ENCODE measurements around the gene TP53I11.

The TP53I11 gene

DNA sequence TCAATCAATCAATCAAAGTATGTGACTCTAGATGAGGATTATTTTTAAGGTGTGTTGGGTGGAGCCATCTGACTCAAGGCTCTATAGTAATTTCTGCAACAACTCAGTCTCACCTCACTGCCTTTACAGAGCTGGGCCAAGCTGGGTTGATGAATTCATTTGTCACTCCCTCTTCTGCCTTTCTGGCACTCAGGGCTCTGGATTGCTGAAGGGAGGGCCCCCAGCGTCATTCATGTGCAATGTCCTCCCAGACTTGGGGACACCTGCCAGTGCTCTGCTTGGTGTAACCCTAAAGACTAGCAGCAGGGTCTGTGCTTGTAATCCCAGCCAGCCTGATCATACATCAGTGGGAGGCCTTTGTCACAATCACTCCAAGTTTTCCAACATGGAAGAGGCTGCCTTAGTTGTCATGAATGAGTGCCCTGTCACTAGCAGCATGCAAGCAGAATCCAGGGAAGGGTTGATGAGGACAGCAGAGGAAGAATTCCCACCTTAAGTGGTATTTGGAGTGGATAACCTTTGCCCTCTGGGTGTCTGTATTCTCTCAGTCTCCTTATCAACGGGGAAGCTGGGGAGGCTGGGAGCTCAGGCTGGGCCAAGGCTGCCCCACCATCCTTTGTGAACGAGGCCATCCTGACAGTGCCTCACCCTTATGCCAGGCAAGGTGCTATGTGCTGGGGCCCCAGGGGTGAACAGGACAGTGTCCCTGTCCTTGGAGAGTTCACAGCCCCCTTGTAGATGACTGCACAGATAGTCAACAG is 2.0 kb upstream of the TP53I11 start:
- no peak overlapping the region for H3K27ac Mint-ChIP-seq
- no peak overlapping the region for H3K4me3 Mint-ChIP-seq

DNA sequence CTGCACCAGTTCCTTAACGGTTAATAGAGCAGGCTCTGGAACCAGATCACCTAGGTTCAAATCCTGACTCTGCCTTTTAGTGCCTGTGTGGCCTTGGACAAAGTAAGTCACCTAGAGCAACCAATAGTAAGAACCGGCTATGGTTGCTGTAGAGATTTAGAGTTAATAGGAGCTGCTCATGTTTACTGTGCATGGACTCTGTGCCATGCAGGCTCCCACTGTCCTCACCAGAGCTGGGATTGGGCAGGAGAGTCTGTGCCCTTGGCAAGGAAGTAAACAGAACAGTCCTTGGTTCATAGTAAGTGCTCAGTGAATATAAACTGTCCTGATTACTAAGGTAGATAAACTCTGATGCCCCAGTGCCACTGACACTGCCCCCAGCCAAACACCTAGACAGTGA is 1.4 kb upstream of the TP53I11 start:
- no peak overlapping the region for H3K4me3 Mint-ChIP-seq
- no peaks in the 10 kb centered on the region for H3K36me3 Mint-ChIP-seq
- H3K4me1 Mint-ChIP-seq: peaks cover 9% of the 10 kb centered on the region
- H3K27ac Mint-ChIP-seq: no peak overlapping the region
- H3K9me3 Mint-ChIP-seq: no peaks in the 10 kb centered on the region
- H3K27me3 Mint-ChIP-seq: no peaks in the 10 kb centered on the region

More for the DNA sequence above, 2.0 kb upstream of the TP53I11 start:
- H3K36me3 Mint-ChIP-seq: no peaks in the 10 kb centered on the region
- peaks cover 9% of the 10 kb centered on the region for H3K4me1 Mint-ChIP-seq
- H3K9me3 Mint-ChIP-seq: no peaks in the 10 kb centered on the region
- no peaks in the 10 kb centered on the region for H3K27me3 Mint-ChIP-seq

DNA sequence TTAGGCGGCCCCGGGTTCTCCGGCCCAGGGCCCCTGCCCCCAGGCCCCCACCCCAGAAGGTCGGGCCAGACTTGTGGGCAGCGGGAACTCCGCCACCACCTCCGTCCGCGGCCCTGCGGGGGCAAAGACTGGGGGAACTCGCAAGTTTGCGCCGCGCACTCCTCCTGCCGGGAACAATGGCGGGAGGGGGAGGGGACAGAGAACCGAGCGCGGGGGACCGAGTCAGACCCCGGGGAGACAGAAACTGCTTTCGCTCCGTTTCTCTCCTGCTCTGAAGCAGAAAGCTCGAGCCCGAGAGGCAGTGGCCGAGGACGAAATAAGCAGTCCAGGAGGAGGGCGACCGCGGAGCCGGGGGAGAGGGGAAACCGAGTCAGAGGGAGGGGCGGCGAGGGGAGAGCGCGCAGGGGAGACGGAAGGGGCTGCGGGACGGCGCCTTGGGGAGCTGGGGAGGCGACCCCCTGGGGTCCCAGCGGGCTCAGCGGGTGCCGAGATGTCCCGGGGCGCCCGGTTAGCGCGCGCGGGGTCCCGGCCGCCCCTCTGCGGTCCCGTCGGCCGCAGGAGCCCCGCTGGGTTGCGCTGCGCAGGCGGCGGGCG is 555 bp downstream of the TP53I11 start:
- H3K36me3 Mint-ChIP-seq: no peaks in the 10 kb centered on the region
- H3K27me3 Mint-ChIP-seq: no peaks in the 10 kb centered on the region
- no peaks in the 10 kb centered on the region for H3K9me3 Mint-ChIP-seq
- H3K4me1 Mint-ChIP-seq: peaks cover 9% of the 10 kb centered on the region
- H3K4me3 Mint-ChIP-seq: peak overlapping the region; percentile 79
- H3K27ac Mint-ChIP-seq: no peak overlapping the region

DNA sequence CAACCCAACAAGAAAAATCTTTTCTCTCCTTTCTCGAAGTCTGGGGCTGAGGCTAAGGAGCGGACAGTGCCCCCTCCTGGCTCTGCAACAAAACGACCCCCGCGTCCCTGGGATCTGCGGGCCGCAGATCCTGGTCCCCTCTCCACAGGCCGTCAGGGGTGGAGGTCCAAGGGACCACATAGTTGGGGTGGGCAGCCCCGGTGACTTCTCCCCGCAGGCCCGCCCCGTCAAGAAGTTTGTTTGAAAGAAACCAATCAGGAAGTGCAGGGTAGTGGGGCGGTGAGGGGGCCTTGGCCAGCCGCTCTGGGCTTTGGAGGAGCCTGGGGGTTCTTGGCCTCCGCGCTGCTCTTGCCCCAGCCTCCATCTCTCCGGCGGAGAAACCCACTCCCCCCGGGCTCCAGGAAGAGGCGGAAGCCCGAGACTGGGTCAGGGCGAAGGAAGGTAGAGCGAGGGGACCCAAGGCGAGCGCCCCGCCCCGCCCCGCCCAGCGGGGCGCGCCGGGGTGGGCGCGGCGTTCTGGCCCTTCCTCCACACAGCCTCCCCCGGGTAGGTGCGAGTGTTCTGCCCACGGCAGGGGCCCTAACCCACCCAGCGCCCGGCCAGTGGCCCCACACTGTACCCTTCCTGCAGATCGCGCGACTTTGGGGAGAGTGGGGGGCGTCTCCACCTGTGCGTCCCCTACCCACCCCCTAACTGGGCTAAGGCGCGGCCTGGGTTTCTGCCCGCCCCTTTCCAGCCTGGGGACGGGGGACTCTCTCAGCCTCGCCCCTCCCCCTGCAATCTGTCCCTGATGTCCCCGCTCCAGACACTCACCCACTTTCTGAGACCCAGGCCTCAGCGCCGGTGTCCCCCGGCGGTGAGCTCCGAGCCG is 1.3 kb downstream of the TP53I11 start:
- Mint-ChIP-seq H3K4me1 (peaks cover 9% of the 10 kb centered on the region), H3K27ac (no peak overlapping the region), H3K27me3 (no peaks in the 10 kb centered on the region), H3K4me3 (peak overlapping the region; percentile 79), H3K9me3 (no peaks in the 10 kb centered on the region), H3K36me3 (no peaks in the 10 kb centered on the region)

DNA sequence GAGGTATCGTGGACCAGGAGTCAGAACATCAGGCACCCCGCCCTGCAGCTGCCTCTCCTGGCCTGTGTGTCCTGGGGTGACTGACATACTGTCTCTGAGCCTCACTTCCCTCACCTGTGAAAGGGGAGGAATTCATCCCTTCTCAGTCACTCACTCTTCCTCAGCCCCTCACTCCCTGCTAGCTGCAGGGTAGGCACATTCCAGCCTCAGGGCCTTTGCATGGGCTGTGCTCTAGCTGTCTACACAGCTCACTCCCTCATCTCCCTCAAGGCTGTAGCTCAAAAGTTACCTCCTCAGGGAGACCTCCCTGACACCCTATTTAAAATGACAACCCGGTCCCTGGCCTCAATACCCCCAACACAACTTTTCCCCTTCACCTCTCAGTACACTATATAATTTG is 2.5 kb downstream of the TP53I11 start:
- H3K27ac Mint-ChIP-seq: no peak overlapping the region
- no peaks in the 10 kb centered on the region for H3K36me3 Mint-ChIP-seq
- peaks cover 15% of the 10 kb centered on the region for H3K4me1 Mint-ChIP-seq
- H3K9me3 Mint-ChIP-seq: no peaks in the 10 kb centered on the region
- peak overlapping the region; percentile 59 for H3K4me3 Mint-ChIP-seq
- H3K27me3 Mint-ChIP-seq: no peaks in the 10 kb centered on the region

DNA sequence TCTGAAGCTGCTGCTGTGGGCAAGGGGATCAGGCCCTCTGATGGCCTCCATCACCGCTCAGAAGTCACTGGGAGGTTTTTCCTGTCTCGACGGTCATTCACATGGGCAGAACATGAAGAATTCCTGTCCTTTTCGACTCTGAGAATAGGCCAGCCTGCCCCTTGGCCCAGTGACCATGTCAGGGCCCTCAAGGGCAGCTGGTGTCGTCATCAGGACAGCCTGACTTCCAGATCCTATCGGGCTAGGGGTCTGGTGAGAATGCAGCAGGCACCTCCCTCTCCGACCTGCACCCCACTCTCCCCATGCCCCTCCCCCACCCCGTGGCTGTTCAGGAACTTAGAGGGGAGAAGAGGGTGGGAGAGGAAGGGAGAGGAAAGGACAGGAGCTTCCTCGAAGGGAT is 3.6 kb downstream of the TP53I11 start:
- peaks cover 20% of the 10 kb centered on the region for H3K4me1 Mint-ChIP-seq
- H3K27ac Mint-ChIP-seq: no peak overlapping the region
- no peak overlapping the region for H3K4me3 Mint-ChIP-seq
- H3K9me3 Mint-ChIP-seq: no peaks in the 10 kb centered on the region
- H3K27me3 Mint-ChIP-seq: no peaks in the 10 kb centered on the region
- no peaks in the 10 kb centered on the region for H3K36me3 Mint-ChIP-seq

DNA sequence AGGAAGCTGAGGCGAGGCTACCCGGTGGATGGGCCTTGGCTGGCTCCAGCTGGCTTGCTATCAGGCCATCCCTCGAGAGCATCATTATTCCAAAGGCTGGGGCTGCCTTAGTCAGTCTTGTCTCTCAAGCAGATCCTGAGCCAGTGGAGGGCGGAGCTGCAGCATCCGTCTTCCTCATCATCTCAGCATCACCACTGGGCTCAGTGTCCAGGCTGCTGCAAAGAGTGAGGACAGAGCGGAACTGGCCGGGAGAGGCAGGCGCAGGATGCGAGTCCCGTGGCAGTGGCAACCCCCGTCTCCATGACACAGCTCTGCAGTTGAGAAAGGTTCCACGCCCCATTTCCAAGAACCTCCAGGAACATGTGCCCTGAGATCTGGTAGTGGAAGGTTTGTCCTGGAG is 4.4 kb downstream of the TP53I11 start:
- no peak overlapping the region for H3K4me3 Mint-ChIP-seq
- no peaks in the 10 kb centered on the region for H3K27me3 Mint-ChIP-seq
- no peaks in the 10 kb centered on the region for H3K36me3 Mint-ChIP-seq
- H3K4me1 Mint-ChIP-seq: peaks cover 18% of the 10 kb centered on the region
- H3K9me3 Mint-ChIP-seq: no peaks in the 10 kb centered on the region
- no peak overlapping the region for H3K27ac Mint-ChIP-seq

DNA sequence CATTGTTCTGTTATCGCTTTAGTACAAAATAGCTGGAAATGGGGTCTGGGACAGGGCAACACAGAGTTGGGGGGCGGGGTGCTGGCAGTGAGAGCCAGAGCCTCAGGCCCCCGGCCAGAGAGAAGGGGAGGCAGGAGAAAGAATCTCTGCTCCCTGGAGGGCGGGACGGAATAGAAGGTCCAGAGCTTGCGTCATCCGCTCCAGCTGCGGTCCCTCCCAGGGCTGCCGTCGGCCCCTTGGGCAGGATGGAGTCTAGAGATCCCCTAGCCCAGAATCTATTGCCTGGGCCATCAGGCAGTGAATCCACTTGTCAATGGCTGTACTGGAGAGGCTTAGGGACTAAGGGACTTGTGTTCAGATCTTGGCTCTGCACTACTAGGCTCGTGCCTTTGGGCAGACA is 5.0 kb downstream of the TP53I11 start:
- Mint-ChIP-seq H3K9me3 (no peaks in the 10 kb centered on the region), H3K36me3 (no peaks in the 10 kb centered on the region), H3K4me1 (peaks cover 15% of the 10 kb centered on the region), H3K27ac (no peak overlapping the region), H3K4me3 (no peak overlapping the region), H3K27me3 (no peaks in the 10 kb centered on the region)

DNA sequence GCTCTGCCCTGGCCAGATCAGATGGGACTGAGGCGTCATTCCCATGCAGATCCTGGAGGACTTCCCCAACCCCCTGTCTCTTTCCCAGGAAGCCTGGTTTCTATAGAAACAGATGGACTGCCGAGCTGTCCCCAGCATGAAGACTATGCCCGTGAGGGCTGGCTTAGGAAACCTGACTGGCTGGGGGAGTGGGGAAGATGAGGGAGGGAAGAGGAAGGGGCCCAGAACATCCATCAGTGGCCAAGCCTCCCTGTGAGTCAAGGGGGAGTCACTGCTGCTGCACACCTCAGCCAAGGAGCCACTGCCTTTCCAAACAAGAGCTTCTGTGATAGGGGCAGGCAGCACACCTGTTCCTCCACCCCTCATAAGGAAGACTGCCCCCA is 5.8 kb downstream of the TP53I11 start:
- H3K36me3 Mint-ChIP-seq: no peaks in the 10 kb centered on the region
- no peak overlapping the region for H3K4me3 Mint-ChIP-seq
- peaks cover 15% of the 10 kb centered on the region for H3K4me1 Mint-ChIP-seq
- H3K27ac Mint-ChIP-seq: no peak overlapping the region
- H3K27me3 Mint-ChIP-seq: no peaks in the 10 kb centered on the region
- H3K9me3 Mint-ChIP-seq: no peaks in the 10 kb centered on the region

DNA sequence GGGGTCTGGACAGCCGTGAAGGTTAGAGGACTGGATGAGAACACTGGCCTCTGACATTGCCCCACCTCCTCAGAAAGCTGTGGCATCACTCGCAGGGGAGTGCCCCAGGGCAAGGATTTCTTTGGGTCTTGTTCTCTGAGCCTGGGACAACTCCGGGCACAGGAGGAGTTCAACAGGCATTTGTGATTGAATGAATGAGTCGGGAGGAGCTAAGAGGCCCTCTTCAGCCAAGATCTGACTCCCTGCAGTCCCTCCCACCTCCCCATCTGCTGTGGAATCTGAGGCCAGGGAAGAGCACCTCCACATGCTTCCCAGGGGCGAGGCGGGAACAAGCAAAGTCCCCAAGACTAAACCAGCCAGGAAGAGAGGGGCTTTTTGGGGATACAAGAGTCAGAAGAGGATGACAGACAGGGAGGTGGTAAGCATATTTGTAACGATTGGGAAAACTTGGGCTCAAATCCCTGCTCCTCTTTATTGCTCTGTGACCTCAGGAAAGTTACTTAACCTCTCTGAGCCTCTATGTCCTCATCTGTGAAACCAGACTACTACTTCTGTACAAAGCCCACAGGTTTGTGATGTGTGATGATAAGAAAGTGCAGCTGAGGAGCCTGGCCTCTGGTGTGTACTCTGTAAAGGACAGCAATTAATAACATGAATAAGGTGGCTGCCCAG is 6.4 kb downstream of the TP53I11 start:
- Mint-ChIP-seq H3K27ac (no peak overlapping the region), H3K4me1 (peaks cover 15% of the 10 kb centered on the region), H3K27me3 (no peaks in the 10 kb centered on the region), H3K9me3 (no peaks in the 10 kb centered on the region), H3K36me3 (no peaks in the 10 kb centered on the region), H3K4me3 (no peak overlapping the region)

DNA sequence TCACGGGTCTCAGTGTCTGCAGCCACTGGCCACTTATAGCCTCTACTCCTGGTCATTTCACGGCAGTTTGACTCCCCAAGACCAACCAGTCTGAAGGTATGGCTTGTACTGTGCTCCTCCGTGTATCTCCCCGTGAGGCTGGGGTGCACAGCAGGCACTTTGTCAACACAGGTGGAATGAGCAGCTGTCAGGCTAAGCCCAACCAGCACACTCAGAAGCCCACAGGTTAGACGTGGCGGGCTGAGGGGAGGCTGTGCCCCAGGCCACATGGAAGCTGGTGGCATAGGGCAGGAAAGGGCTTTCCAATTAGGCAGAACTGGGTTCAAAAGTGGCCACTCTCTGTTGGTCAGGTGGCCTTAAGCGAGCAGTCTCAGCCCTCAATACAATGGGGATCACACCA is 7.0 kb downstream of the TP53I11 start:
- H3K27me3 Mint-ChIP-seq: no peaks in the 10 kb centered on the region
- H3K36me3 Mint-ChIP-seq: no peaks in the 10 kb centered on the region
- H3K4me3 Mint-ChIP-seq: no peak overlapping the region
- H3K4me1 Mint-ChIP-seq: peaks cover 13% of the 10 kb centered on the region
- no peaks in the 10 kb centered on the region for H3K9me3 Mint-ChIP-seq
- H3K27ac Mint-ChIP-seq: no peak overlapping the region

DNA sequence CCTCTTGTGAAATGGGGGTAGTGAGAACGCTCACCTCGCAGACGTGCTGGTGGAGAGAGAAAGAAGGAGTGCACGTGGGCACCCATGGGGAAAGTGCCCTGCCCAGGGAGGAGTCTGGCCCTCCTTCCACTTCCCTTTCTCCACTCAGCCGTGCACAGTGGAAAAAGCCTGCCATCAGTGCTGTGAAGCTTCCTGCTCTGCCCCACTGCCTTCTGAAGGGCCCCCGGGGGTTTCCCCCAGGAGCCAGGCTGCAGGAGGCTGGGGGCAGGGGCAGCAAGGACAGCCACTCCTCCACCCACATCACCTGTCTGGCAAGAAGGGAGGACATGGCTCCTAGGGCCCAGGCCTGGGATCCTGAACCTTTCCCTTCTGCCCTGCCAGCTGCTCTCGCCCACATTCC is 7.6 kb downstream of the TP53I11 start:
- no peak overlapping the region for H3K4me3 Mint-ChIP-seq
- H3K4me1 Mint-ChIP-seq: peaks cover 11% of the 10 kb centered on the region
- H3K36me3 Mint-ChIP-seq: no peaks in the 10 kb centered on the region
- H3K9me3 Mint-ChIP-seq: no peaks in the 10 kb centered on the region
- no peak overlapping the region for H3K27ac Mint-ChIP-seq
- H3K27me3 Mint-ChIP-seq: no peaks in the 10 kb centered on the region

DNA sequence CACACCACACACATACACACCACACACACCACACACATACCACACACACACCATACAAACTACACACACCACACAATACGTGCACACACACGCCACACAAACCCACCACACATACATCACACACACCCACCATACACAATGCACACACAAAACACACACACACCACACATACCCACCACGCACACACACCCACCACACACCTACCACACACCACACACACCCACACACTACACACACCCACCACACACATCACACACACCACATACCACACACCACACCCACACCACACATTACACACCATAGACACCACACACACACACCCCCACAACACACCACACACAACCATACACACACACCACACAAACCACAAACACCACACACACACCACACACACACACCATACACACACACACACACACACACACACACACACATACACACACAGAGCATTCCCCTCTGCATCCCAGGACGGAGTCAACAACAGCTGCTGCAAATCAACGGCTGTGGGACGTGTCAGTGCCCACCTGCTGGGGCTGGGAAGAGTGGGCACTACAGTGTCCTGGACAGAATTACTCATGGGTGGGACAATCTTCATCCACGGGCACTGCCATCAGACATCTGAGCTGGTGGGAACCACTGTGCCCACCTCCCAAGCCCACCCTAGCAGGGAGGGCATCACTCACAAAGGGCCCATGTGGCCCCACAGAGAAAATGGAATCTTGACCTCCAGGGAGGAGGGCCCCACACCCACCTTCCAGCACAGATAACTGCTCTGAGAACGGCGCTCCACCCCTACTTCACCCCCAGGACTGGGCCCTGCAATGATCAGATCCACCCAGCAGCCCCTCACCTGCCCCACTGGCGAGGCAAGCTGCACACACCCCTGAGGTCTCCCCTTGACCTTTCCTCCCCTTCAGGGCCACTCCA is 8.4 kb downstream of the TP53I11 start:
- no peaks in the 10 kb centered on the region for H3K9me3 Mint-ChIP-seq
- no peaks in the 10 kb centered on the region for H3K36me3 Mint-ChIP-seq
- peak overlapping the region; percentile 71 for H3K27ac Mint-ChIP-seq
- no peak overlapping the region for H3K4me3 Mint-ChIP-seq
- peaks cover 11% of the 10 kb centered on the region for H3K4me1 Mint-ChIP-seq
- H3K27me3 Mint-ChIP-seq: no peaks in the 10 kb centered on the region

DNA sequence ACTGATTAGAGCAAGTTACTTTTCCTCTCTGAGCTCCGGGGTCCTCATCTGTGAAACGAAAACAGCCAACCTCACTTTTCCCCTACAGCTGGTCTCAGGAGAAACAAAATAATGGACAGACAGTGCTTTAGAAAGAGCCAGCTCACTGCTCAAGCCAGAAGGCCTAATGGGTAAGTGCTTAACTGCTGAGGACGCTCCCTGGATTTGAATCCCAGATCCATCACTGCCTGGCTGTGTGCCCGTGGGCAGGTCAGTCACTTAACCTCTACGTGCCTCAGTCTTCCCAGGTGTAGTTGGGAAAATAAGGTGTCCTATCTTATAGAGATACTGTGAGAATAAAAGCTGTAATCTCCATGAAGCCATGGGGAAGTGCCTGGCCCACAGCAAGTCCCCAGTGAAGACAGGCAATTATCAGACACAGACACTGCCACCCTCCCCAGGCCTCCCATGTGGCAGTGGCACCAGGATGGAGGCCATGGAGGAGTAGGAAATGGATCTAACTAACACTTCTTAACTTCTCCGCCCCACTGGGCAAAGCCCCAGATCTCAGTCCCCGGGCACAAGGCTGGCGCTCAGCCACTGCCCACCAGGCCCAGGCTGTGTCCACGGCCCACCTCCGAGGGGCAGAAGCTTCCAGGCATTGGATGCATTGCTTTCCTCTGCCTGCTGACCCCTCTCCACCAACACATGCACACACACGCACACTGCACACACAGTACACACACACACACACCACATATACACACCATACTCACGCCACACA is 9.2 kb downstream of the TP53I11 start:
- Mint-ChIP-seq H3K9me3 (no peaks in the 10 kb centered on the region), H3K27me3 (no peaks in the 10 kb centered on the region)

More for the DNA sequence above, 9.2 kb downstream of the TP53I11 start:
- H3K36me3 Mint-ChIP-seq: no peaks in the 10 kb centered on the region
- peaks cover 11% of the 10 kb centered on the region for H3K4me1 Mint-ChIP-seq
- H3K4me3 Mint-ChIP-seq: no peak overlapping the region
- H3K27ac Mint-ChIP-seq: no peak overlapping the region
